Activated CD4-positive, alpha-beta T cell treated with anti-CD3 and anti-CD28 coated beads, Interleukin-2, Interleukin-4, amounts not matched to agents 100 ng/mL and 50 ng/mL, durations not matched to agents 16 hours and 8 hours (primary cell): ENCODE data around the gene EPGN.

Experiments
- DNase-seq: peaks from one replicate; pipeline ENCODE4 v3.0.0-alpha.2; 2020; ENCODE audit warnings: low spot score

Gene EPGN

GRCh38 chr4:74308215-74308614 lies at the start of gene EPGN:
TSS of gene EPGN (plus strand) at chr4:74308470. CDS start at chr4:74308534, 64 bp downstream.
- no peak for DNase-seq

DNA sequence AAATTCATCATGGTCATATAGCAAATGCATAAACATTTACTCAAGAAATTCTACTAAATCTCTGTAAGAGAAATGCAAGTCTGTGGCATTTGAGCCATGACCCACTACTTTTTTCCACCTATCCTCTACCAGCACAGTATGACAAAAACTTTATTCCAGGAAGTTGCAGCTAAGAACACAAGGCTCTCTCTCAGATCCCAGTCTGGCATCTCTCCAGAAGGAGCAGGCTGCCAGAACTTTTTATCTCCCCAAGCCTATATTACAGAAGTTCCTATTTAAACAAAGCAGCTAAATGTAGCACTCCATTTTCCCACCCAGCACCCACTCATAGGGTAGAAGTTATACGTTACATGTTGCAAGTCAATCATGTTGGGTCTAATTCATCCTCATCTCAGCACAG lies 49.3 kb upstream of the EPGN start:
- no peak for DNase-seq

DNA sequence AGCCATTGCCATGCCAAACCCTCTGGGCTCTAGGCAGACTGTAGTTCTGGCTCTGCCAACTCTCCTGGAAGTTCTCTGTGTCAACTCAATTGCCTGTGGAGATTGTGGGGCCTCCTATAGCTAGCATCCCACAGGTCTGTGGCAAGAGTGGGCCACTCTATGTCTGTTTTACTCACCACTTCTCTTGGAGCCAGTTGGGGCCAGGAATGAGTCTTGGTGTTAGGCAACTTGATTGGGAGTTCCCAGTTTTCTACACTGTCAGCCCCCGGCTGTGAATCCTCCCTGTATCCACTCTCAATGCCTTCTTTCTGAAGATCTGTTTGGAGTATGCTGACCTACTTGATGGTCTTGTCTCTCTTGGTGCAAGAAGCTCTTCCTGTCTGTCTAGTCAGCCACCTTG lies 48.2 kb upstream of the EPGN start:
- DNase-seq, result no peak

DNA sequence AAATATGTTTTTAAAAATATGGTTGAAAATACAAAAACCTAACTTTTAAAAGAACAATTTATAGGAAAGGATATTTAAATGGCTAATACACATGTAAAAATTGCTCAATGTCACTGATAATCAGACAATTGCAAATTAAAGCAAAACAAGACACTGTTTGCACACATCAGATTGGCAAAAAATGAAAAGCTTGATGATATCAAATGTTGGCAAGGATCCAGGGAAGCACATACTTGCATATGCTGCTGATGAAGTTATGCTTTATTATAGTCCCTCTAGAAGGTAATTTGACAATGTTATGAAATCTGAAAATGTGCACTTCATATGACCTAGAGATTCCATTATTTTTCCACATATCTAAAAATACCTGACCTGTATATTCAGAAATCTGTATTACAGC lies 45.7 kb upstream of the EPGN start:
- no peak for DNase-seq

DNA sequence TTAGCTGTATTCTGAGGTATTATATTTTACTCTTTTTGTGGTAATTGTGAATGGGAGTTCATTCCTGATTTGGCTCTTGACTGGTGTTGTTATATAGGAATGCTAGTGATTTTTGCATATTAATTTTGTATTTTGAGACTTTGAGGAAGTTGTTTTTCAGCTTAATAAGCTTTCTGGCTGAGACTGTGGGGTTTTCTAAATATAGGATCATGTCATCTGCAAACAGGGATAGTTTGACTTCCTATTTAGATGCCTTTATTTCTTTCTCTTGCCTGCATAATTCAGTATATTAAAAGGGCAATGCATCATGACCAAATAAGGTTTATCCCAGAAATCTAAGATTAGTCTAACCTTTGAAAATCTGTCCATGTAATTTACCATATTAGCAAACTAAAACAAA lies 44.7 kb upstream of the EPGN start:
- DNase-seq, result no peak

DNA sequence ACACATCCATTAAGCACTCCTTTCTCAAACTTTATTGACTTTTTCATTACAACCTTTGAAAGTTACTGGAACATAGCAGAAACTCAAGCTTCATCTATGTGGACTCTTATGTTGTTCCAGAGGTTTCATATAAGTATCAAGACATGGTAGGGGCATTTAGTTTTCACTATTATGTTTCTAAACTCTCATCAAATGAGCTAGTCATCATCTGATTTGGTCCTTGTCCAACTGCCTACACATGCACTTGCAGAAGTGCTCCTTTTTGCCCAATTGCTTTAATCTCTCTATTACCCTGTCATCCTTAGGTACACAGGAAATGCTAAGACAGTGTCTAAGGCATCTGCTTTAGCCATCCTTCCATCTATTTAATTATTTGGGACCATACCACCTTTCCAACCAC lies 42.2 kb upstream of the EPGN start:
- no peak for DNase-seq

DNA sequence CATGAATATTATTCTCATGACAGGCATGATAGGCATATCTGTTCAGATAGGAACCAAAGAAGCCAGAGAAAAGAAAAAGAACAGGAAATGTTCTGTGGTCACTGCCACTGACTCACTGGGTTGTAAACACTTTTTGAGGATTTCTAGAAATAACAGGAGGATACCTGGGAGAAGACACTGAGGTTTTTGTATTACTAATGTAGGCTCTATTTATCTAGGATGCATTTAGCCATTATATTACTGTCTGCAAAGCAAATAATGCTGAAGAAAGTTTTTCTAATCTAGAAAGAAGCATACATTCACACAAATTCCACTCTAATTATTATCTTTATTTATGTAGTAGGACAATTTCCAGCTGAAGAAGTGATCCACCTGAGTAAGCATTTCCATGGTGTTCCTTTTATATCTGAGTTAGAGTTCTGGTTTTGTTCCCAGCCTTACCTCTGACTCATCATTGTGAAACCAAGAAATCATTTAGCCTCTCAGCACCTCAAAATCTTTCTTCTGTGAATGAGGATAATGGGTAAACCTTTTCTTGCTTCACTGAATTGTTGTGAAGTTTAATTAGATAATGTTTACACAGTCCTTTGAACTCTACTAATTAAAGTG lies 40.2 kb upstream of the EPGN start:
- no peak for DNase-seq

GRCh38 chr4:74268643-74269042 lies 39.6 kb upstream of the EPGN start:
- no peak for DNase-seq

DNA sequence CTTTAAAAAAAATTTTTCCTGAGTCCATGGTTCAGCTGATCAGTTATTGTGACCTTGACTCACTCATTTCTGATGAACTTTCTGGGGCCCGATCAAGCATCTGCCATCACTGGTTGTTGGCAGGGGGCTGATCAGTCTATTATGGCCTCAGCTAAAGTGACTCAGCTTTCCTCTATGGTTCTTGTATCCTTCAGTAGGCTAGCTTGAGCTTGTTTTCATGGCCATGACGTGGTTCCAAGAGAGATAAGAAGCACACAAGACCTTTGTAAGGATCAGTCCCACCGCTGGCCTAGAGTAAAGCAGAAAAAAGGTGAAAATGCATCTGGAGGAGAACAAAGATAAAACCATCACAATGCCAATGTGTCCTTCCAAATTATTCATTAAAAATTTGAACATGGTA lies 29.8 kb upstream of the EPGN start:
- no peak for DNase-seq

DNA sequence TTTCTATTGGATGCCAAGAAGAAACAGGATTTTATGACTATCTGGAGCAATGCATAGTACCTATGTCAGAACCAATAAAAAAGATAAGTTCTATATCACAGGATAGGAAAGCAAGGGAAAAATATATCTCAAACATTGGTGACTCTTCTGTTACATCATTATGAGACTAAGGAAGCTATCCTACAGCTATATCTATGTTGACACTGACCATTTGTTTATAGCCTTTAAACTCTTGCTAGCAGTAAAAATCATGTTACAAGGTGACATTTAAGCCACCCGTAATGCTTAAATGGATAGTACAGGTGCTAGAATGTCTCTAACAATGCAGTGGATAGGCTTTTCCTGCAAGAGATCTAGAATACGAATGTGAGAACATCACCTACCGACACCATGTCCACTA lies 28.6 kb upstream of the EPGN start:
- no peak for DNase-seq

DNA sequence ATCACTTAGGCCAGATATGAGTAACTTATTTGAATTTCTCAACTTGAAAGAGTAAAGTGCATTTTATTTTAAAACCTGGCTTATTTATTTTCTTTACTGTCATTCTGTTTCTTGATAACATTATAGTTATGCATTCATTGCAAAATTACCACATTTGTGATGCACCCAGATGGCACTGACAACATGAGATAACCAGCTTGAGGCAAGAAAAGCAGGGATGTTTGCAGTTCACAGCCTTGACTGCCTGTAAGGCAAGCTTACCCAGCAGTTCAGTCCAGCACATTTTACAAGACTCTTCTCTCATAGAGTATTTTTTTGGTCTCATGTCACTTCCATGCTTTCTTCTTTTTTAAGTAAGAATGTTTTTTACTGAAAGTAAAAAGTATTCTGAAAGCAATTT lies 25.3 kb upstream of the EPGN start:
- no peak for DNase-seq

DNA sequence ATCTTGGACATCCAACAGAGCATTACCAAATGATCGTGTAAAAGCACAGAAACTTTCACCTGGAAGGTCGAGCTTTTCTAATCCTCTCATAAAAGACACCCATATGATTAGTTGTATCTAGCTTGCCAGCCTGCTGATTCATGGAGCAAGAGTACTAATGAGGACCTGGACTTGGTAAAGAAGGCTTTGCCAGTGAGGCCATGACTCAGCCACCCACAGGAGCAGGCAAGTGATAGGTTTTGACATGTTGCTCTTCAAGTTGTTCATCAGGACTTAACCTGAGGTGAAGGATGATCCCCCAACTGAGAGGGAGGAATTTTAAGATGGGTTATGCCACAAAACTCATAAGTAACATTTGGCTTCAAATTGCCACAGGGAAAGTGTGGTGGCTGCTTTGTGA lies 24.7 kb upstream of the EPGN start:
- no peak for DNase-seq

GRCh38 chr4:74284053-74284452 lies 24.2 kb upstream of the EPGN start:
- DNase-seq, result no peak

DNA sequence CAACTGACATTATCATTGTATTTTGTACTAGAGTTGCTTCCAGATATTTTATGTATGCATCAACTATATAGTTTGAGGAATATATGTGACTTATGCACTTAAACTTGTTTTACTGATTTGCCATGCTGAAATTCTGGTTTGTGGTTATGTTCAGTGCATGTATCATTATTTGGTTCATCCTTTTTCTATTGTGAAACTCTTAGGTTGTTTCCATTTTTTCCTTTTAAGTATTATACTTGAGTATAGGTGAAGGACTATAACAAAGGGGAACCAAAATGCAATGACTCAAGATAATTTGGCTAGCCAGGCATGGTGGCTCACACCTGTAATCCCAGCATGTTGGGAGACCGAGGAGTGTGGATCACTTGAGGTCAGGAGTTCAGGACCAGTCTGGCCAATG lies 21.1 kb upstream of the EPGN start:
- no peak for DNase-seq

DNA sequence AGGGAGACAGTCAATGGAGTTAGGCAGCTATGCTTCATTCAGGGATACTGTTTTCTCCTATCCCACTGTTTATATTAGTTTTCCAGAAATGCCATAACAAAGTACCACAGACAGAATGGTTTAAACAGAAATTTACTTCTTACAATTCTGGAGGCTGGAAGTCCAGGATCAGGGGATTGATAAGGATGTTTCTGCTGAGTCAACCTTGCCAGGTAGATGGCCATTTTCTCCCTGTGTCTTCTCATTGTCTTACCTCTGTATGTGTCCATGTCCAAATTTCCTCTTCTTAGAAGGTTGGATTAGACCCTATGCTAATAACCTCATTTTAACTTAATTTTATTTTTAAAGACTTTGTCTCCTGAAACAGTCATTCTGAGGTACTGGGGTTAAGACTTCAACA lies 20.5 kb upstream of the EPGN start:
- DNase-seq, result no peak

DNA sequence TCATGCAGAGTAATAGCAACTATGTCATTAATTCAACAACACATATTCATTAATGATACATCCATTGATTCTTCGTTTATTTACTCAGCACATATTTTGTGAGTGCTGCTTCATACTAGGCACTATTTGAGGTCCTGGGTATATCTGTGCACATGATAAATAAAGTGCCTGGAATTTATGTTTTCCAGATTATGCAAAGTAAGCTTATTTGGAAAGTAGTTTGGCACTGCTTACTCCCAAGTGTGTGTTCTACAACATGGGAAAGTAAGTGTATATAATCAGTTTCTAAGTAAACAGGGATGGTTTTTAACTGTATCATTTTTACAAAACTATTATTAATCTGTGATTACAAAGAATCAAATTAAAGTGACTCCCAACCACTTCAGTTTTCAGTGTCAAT lies 16.8 kb upstream of the EPGN start:
- DNase-seq, result no peak

GRCh38 chr4:74292111-74292870 lies 16.0 kb upstream of the EPGN start:
- no peak for DNase-seq

DNA sequence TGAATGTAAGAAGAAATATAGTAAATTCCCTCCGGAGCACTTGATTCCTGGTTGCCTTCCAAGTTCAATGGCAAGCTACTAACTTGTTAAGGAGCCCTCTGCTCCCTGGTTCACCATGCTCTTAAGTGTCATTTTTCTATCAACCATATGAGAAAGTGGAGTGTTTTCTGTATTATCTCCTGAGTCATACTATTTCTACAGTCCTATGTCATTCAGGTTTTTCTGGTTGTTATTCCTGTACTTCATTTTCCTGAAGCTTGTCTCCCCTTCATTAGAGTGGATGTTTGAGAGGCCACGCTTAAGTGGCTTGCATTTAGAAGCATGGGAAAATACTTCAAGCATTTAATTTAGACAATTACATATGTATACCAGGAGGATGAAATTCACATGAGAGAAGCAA lies 14.7 kb upstream of the EPGN start:
- no peak for DNase-seq

DNA sequence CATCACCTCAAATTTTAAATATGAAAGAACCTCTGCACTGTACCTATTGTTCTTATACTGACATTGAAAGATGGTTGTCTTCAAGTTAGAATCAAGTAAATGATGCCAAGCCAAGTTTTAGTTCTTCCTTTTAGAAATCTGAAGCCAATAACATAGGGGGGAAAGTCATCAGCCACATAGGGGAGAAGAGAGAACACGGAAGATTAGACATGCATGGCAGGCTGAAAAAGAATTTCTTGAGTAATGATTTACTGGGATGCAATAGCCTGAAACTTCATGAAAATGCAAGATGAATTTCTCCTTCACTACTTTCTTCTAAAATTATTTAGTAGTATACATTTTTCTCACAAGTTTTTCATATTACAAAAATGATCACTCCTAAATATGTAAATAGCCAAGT lies 13.6 kb upstream of the EPGN start:
- no peak for DNase-seq

DNA sequence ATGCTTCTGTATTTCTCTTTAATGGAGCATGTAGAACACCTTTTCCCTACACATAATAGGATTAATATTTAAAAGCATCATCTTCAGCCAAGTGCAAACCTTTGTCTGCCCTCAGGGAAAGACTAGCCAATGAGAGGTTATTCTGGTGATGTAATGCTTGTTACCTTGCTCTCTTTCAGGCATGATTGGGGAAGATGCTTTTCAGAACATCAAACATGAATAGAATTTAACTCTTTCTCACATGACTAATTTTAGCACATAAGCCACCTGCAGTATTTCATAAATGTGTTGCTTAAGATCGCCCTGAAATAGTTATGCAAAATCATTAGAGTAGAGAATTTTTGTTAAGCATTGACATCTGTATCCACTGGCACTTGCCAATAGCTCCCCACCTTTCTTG lies 10.7 kb upstream of the EPGN start:
- no peak for DNase-seq

- no peak for DNase-seq
These were observed 4.1 kb upstream of the EPGN start for GRCh38 chr4:74304095-74304625.

DNA sequence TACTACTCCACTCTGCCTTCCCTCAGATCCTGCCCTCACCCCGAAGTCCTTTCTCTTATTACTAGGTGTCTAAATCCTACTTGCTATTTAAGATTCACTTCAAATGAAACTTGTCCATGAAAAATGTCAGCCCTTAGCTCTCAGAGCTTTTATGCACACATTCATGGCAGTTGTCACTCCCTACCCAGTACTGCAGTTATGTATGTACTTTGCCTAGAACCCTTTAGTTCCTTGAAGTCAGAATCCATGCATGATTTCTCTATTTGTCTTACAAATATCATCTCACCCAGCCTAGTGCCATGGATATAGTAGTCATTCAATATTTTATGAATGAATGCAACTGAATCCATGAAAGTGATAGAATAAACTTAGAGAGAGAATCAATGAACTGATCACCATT lies 3.3 kb upstream of the EPGN start:
- no peak for DNase-seq

DNA sequence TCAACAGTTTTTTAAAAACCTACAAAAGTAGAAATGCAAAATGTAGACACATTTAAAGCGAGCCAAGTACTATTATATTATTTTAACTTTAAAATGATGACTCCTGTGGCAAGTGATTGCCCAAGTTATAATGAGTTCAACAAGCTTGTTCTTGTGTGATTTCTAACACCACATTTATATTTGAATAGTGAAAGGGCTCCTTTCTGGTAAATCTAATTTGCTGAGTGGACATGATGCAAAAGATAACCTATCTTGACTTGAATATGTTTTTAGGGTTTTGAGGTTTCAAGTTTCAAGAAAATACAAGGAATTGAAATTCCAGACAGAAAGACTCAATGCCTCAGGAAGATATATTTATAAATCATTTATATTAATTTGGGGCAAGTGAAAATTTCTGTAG lies 1.1 kb upstream of the EPGN start:
- no peak for DNase-seq

DNA sequence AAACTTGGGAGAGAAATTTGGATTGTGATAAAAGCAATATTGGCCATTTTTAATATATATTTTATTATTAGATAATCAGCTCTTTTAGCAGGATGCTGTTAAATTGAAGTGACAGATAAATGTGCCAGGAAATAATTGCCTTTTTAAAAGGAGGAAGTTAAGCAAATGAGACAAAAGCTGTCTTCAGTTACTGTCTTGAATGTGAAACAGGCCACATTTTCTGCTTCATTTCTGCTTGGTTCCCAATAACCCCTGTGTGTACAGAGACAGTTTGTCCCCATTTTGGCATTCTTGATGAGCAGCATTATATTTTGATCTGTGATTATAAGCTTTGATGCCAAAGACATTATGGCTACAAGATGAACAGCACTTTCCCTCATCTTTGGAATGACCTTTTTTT lies 953 bp downstream of the EPGN start:
- DNase-seq, result no peak
